ENCODE measurements around the gene RPL34. TPM values are rescaled to one million over a fixed set of nuclear protein-coding genes. Genes with fewer than 3 reads are reported as not detected.

RPL34 gene
- total RNA-seq, 1 donor from 2014 or later: 334 TPM

DNA sequence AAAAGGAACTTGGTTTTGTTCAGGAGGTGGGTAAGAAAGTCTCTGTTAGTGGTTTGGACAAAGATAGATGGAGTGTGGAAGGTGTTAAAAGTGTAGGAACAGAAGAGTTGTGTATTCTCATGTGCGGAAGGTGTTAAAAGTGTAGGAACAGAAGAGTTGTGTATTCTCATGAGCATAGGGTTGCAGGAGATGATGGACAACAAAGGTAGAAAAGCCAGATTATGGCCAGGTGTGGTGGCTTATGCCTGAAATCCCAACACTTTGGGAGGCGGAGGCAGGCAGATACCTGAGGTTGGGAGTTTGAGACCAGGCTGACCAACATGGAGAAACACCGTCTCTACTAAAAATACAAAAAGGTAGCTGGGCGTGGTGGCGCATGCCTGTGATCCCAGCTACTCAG is 2.5 kb downstream of the RPL34 start:
- DNase-seq (ENCODE audit: low spot score) (no peak), ATAC-seq (no peak)

DNA sequence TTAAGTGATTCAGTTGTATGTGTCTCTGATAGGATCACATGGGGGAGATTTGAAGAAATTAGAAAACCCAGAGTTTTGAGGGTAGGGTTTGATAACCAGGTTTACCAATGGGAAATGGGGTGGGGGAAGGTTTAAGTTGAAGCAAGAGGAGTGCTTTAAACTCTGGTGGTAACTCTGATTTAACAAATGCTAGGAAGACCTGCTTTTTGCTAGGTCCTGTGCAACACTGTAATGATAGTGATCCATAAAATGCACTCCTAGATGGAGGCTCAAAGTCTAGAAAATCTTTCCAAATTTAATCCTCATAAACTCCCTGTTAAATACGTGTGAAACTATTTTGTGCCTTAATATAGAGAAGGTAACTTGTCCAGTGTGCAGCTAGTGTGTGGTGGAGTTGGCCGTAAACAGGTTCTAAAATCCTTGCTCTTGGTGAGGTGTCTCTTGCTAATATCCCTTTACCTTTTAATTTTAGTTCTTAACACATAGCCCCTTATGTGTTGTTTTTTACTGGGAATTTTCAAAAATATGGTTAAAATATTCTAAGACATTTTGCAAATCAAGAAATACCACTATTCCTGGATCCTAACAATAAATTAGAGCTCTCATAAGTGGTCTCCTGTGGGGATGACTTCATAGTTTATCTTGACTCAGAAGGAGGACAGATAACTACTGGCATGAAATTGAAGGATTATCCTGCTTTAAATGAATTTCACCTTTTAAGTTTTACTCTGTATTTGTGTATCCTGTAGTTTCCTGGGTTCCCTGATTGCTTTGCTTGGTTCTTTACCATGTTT is 4.1 kb downstream of the RPL34 start:
- DNase-seq (ENCODE audit: low spot score) (no peak), ATAC-seq (no peak)

DNA sequence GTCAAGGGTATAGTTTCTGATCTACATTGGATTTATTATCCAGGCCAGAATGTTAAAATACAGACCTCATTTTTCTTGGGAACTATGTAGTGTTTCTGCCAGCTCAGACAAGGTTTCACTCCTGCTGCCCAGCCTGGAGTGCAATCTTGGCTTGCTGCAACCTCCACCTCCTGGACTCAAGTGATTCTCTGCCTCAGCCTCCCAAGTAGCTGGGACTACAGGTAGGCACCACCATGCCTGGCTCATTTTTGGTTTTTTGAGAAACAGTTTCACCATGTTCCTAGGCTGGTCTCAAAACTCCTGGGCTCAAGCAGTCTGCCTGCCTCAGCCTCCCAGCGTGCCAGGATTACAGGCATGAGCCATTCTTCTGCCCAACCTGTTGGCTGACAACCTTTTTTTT is 5.7 kb downstream of the RPL34 start:
- DNase-seq (ENCODE audit: low spot score) (no peak), ATAC-seq (no peak)

DNA sequence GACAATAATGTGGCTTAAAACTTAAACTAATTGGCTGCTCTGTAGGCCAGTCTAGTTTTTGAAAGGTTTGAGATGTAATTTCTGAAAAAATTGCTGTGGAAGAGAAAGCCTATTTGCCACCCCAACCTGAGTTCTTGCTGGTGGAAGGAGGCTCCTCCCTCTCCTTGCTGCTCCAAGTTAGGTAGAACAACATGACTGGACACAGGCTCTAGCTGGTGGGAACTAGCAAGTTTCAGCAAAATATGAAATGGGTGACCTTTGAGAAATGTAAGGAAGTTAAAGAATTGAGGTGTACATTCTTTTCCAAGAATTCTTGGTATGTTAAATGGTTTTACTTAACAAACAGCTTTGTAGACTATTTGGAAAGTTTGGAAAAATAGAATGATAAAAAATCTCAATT is 8.0 kb downstream of the RPL34 start:
- no peak for ATAC-seq
- no peak for DNase-seq (ENCODE audit: low spot score)

DNA sequence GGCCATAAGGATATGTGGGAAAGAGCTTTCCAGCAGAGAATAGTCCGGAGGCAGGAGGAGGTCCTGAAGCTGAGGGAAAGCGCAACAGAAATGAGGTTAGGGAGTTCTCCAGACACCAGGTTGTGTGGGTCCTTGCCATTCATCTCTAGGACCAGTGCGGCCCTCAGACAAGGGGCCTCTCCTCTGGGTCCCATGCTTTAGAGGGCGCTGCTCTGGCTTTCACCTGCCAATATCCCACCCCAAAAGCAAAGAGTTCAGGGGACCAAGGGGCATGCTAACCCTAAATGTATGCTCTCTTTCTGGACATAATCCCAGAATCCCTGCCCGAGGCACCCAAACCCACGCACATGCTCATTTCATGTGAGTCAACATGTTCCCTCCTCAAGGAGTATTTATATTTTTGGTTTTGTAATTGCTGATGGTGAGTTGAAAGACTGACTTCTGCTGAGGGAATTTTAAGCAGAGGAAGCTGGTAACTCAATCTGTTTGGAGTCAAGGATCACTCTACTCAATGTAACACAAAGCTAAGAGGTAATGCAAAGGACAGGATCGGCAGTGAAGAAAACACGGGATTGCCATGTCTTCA is 14.8 kb downstream of the RPL34 start:
- DNase-seq (ENCODE audit: low spot score) (no peak), ATAC-seq (no peak)

DNA sequence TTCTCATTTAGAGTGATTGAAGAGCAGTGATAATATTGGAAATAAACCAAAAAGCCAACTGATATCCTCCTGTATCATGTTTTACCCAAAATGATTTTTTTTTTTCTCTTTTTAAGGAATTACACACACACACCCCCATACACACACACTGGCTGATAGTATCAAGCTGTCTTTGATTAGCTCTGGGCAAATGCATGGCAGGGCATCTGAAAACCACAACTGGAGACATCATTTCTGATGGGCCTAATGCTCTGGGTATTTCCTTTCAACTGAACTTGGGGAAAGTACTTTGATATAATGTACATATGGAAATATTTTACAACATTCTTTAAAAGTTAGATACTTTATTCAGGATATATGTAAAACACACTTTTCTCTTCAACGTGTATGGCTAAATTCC is 15.9 kb downstream of the RPL34 start:
- ATAC-seq (no peak), DNase-seq (ENCODE audit: low spot score) (no peak)

DNA sequence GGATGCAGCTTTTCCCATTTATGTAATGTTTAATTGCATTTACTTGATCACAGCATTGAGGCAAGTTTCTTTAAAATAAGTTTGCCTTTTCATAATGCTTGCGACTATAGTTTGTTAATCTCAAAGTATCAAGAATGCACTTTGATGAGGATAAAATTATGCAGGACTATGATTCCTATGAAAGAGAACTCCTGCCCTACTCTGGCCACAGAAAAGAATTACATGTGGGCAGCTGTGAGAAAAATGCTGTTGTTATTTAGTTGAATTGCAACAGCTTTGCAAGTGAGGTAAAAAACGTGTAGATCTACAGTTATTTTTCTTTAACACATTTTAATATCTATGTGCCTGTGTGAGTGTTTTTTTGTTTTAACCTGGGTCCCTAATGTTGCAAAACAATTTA is 17.5 kb downstream of the RPL34 start:
- ATAC-seq (no peak), DNase-seq (ENCODE audit: low spot score) (no peak)

DNA sequence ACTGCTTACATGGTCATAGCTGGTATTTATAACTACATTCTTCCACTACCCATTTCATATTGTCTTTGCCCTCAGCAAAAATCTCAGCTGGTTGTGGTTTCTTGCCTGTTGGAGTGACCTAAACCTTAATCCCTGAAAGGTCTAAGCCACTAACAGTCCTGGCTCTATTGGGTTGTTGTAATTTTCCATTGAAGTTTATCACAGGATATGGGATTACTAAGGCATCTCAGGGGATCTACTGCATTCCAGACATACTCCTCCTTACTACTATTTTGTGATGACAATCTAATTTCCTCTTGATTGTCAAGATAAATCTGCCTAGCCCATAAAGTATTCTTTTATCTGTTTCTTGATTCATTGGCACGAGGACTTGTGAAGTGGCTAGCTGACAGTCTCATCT is 23.9 kb downstream of the RPL34 start:
- ATAC-seq (no peak), DNase-seq (ENCODE audit: low spot score) (no peak)

DNA sequence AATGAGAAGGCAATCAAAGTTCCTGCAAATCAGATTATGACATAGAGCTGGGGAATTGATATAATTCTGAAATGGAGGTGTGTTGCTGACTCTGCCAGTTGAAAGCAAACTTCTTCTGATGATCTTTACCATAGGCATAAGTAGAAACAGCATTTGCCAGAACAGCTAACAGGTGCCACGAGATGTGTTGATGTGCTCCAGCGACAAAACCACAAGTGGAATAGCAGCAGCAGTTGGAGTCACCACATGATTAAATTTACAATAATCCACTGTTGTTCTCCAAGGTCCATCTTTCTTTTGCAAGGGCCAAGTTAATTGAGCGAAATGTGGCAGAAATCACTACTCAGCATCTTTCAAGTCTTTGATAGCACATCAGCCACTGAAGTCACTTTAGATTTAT is 26.3 kb downstream of the RPL34 start:
- ATAC-seq: no peak
- no peak for DNase-seq (ENCODE audit: low spot score)

DNA sequence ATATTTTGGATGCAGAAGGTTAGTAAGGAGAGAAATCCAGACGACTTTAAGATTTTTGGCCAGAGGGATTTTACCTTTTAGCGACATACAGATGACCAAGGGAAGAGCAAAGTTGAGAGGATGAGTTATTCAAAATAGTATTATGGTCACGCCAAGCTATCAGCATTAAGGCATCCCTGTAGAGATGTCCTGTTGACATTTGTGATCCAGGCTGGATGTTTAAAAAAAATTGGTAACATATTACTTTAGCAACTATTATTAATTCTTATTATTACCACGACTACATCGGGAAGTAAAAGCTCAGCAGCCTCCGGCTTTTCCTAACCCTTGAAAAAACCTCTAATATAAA is 29.5 kb downstream of the RPL34 start:
- ATAC-seq (peak; percentile 1), DNase-seq (ENCODE audit: low spot score) (no peak)

DNA sequence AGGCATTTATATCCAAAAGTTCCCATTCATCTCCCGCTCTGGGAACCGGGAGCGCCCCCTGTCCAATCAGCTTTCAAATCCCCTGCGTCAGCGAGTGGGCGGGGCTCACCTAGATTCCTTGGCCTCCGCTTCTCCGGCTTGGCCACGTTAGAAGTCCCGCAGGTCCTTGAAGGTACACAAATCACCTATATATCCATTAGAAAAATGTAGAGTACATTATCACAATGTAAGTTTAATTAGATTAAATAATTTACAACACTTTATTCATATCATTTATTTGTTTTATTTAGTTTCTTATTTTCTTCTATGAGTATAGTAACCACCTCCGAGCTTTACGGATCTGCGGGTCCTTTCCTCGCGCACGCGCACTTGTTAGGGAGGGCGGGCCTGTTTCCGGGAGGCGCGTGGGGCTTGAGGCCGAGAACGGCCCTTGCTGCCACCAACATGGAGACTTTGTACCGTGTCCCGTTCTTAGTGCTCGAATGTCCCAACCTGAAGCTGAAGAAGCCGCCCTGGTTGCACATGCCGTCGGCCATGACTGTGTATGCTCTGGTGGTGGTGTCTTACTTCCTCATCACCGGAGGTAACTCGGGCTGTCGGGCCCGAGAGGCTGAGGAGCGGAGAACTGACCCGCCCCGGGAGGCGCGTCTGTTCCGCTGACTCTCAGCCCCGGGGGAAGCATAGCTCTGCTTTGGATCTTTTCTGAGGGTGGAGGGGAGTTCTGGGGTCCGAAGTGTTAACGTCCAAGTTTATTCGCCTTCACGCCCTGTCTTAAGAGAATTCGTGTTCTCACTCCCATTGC is 30.0 kb downstream of the RPL34 start, which contains the start of gene OSTC:
TSS of gene OSTC (plus strand) at position 388 of the 802 bp plus-strand sequence. CDS start at position 445, 57 bp downstream.
- ATAC-seq: peak; percentile 97

DNA sequence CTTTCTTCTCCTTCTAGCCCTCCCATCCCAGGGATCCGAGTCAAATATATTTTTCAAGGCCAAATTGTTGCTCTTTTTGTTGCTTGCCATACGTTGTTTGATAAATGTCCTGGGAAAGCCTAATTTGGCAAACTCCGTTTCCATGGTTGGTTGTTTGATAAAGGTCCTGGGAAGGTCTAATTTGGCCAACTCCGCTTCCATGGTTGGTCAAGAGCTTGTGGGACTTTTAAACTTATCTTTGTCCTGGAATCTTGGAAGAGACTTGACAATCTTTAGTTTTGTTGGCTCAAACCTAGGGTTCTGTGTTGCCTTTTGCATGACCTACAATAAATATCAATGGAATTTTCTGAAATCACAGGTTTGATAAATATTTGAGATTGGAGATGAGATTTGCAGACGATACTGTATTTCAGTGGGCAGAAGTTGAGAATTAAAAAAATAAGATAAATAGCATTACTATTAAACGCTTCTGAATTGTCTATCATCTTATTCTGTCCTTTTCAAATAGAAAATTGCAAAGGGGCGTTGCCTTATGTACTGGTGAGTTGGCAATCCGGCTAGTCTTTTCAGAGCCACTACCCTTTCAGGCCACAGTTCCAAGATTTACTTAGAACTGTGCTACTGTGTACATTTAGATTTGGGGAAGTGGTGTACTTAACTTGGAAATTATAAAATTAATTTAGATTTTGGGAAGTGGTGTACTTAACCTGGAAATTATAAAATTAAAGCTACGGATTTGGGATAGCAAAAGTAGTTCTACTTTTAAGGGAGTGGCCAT is 30.8 kb downstream of the RPL34 start:
- DNase-seq (ENCODE audit: low spot score) (no peak), ATAC-seq (peak; percentile 54)

More for the DNA sequence above, 30.0 kb downstream of the RPL34 start, which contains the start of gene OSTC:
- peak; percentile 94 for DNase-seq (ENCODE audit: low spot score)

DNA sequence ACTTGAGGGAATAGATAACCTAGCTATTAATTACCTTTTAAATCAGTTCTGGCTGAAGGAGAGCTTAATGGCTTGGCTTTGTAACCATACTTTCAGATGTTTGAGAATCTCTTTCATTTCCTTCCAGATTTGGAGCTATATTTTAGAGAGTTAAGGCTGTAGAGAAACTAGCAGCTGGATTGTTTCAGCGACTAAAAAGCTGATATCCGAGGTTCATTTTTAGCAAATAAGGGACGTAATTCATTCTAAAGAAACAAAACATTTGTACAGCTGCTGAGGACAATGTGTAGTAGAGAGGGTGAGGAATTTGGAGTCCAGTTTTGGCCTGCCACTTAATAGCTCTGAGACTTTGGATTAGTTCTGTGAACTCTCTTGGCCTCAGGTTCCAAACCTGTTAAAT is 42.3 kb downstream of the RPL34 start:
- ATAC-seq (no peak), DNase-seq (ENCODE audit: low spot score) (no peak)

DNA sequence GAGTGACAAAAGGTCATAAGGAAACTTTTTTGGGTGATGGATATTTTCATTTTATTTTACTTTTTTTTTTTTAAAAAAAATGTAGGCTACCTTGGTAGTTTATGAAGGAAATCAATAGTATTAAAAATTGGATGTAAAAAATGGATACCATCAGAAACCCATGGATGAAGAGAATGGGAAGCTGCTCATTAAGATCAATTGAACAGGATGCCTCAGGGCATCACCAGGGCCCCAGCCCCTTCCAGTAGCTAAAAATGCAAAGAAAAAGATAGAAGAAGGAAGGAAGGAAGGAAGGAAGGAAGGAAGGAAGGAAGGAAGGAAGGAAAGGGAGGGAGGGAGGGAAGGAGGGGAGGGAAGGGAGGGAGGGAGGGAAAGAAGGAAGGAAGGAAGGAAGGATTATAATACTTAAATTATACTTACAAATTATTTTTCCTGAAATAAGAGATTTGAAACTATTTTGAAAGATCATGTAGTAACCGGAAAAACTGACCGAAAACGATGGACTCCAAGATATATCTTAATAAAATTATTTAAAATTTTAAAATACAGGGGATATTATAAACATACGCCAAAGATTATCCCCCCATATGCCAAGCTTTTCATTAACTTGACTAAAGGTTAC is 54.1 kb downstream of the RPL34 start:
- DNase-seq (ENCODE audit: low spot score): no peak

More for the DNA sequence above, 54.1 kb downstream of the RPL34 start:
- ATAC-seq: no peak

Other genes starting within 250 kb of the RPL34 start
- 72.8 TPM for gene OSTC, start 30.0 kb downstream of the RPL34 start, total RNA-seq
- gene ETNPPL, start 142.5 kb downstream of the RPL34 start, total RNA-seq: 127 TPM